Motor neuron (in vitro differentiated cells): ENCODE results near the gene CCR6. TPM values are rescaled to one million over a fixed set of nuclear protein-coding genes. Genes with fewer than 3 reads are reported as not detected.

Source experiments
- ATAC-seq, 8 experiments: fragments of 200-7000 bp; cut with Tn5 transposase; replicated peaks in 6 of 8; 2 replicates each; pipeline ENCODE4 v1.8.0; 2021; ENCODE audit warnings: mild to moderate bottlenecking in 8 of 8, moderate library complexity in 8 of 8
- H3K27ac ChIP-seq, 2 donors: fragments of 250-450 bp; sonication (Bioruptor Pico); 2 replicates each; pipeline ENCODE4 v1.9.0; 2021; ENCODE audit warnings: antibody characterized with exemption in 2 of 2, mild to moderate bottlenecking in 2 of 2, moderate library complexity in 1 of 2
- H3K4me1 ChIP-seq, 2 donors: fragments of 250-450 bp; sonication (Bioruptor Pico); replicated peaks in 1 of 2; 2 replicates each; pipeline ENCODE4 v1.6.1; 2021; ENCODE audit warnings: antibody characterized with exemption in 2 of 2, mild to moderate bottlenecking in 2 of 2, moderate library complexity in 1 of 2
- H3K4me3 ChIP-seq, 5 donors: fragments of 250-450 bp; sonication (Bioruptor Pico); 2 replicates each; pipeline ENCODE4 v1.9.0; 2021; ENCODE audit warnings: antibody characterized with exemption in 5 of 5, mild to moderate bottlenecking in 5 of 5, moderate library complexity in 4 of 5
- WGBS, 10 experiments: fragments of 450-650 bp; shearing (Covaris generic); methylation state at CpG; one replicate each; pipeline ENCODE4 v1.0.0; 2022; 5-methylcytosine and 5-hydroxymethylcytosine counted together
- in situ Hi-C, 9 experiments: fragments of 400-800 bp; cut with MboI; loops; one replicate each; pipeline ENCODE4 v1.15.0; 2021; ENCODE audit warnings: low sequenced_read_pairs in 9 of 9, low pct_unique_long_range_greater_than_20kb in 2 of 9; ENCODE audit not compliant: unreplicated experiment in 9 of 9
- total RNA-seq, 8 experiments: library from RNA; unstranded; fragments of 300-600 nt; gene quantifications; 2 replicates each; pipeline versions ENCODE4 v1.2.3 to v1.2.4, GENCODE V29; 2022

Gene CCR6
- total RNA-seq, 8 experiments from 2014 or later, result 0.08 to 0.28 (median 0.21) TPM; not detected in 5

- Histone ChIP-seq H3K4me1 (no peaks in the 10 kb centered on the region), H3K27ac (no peak overlapping the region), H3K4me3 (no peak overlapping the region)
- in situ Hi-C loops, result no loop called here
- WGBS, 10 experiments, result 3 to 100% (median 78%) methylated on average over 1 to 12 of the region's 16 CpGs; no CpG with 5 or more reads in 1 of the 10 experiments
- ATAC-seq, result no peak
Measured at GRCh38 chr6:167092672-167093339, 30.1 kb upstream of the CCR6 start.

- Histone ChIP-seq H3K4me3 (no peak overlapping the region), H3K27ac (no peak overlapping the region), H3K4me1 (no peaks in the 10 kb centered on the region)
- no peak for ATAC-seq
- WGBS, 10 experiments, result 40 to 100% (median 90%) methylated on average over 1 to 10 of the region's 20 CpGs; no CpG with 5 or more reads in 1 of the 10 experiments
- in situ Hi-C loops, result no loop called here
Measured at GRCh38 chr6:167093406-167093921, 29.4 kb upstream of the CCR6 start.

- peak in 1 of 8 experiments; percentile 57 for ATAC-seq
- Histone ChIP-seq H3K4me3 (no peak overlapping the region), H3K4me1 (no peaks in the 10 kb centered on the region), H3K27ac (no peak overlapping the region)
- in situ Hi-C loops, result no loop called here
- 19 to 100% (median 73%) methylated on average over 2 to 12 of the region's 28 CpGs; no CpG with 5 or more reads in 1 of the 10 experiments for WGBS, 10 experiments
Measured at GRCh38 chr6:167093922-167094432, 28.9 kb upstream of the CCR6 start.

GRCh38 chr6:167094436-167094819, 28.5 kb upstream of the CCR6 start:
- H3K4me1 ChIP-seq, result no peaks in the 10 kb centered on the region
- ATAC-seq, result peak in 1 of 8 experiments; percentile 23
- in situ Hi-C loops, result no loop called here
- WGBS, 10 experiments, result 23 to 92% (median 77%) methylated on average over 4 to 12 of the region's 12 CpGs; no CpG with 5 or more reads in 2 of the 10 experiments
- H3K27ac ChIP-seq, result no peak overlapping the region
- no peak overlapping the region for H3K4me3 ChIP-seq

- in situ Hi-C loops, result no loop called here
- 3 to 100% (median 77%) methylated on average over 1 to 4 of the region's 4 CpGs; no CpG with 5 or more reads in 2 of the 10 experiments for WGBS, 10 experiments
Measured at GRCh38 chr6:167094820-167095637, 27.9 kb upstream of the CCR6 start.

GRCh38 chr6:167095888-167096287, 27.0 kb upstream of the CCR6 start:
- in situ Hi-C loops, result no loop called here
- no peak for ATAC-seq
- Histone ChIP-seq H3K27ac (no peak overlapping the region), H3K4me1 (no peaks in the 10 kb centered on the region), H3K4me3 (no peak overlapping the region)
- 20 to 100% (median 100%) methylated on average over 1 of the region's 2 CpGs; no CpG with 5 or more reads in 7 of the 10 experiments for WGBS, 10 experiments

More at GRCh38 chr6:167094820-167095637, 27.9 kb upstream of the CCR6 start:
- Histone ChIP-seq H3K27ac (no peak overlapping the region), H3K4me3 (no peak overlapping the region), H3K4me1 (no peaks in the 10 kb centered on the region)
- ATAC-seq, result peak in 1 of 8 experiments; percentile 85

GRCh38 chr6:167096991-167097390, 25.9 kb upstream of the CCR6 start:
- in situ Hi-C loops, result no loop called here
- WGBS, 10 experiments, result 14 to 100% (median 80%) methylated on average over 1 to 7 of the region's 7 CpGs; no CpG with 5 or more reads in 3 of the 10 experiments

GRCh38 chr6:167097770-167098169, 25.1 kb upstream of the CCR6 start:
- in situ Hi-C loops, result no loop called here
- WGBS, 10 experiments, result 45 to 100% (median 94%) methylated on average over 2 to 20 of the region's 23 CpGs; no CpG with 5 or more reads in 4 of the 10 experiments
- Histone ChIP-seq H3K4me1 (no peaks in the 10 kb centered on the region), H3K4me3 (no peak overlapping the region), H3K27ac (no peak overlapping the region)
- no peak for ATAC-seq

More at GRCh38 chr6:167096991-167097390, 25.9 kb upstream of the CCR6 start:
- Histone ChIP-seq H3K4me3 (no peak overlapping the region), H3K27ac (no peak overlapping the region), H3K4me1 (no peaks in the 10 kb centered on the region)
- ATAC-seq, result no peak

GRCh38 chr6:167098825-167099225, 24.1 kb upstream of the CCR6 start:
- H3K4me1 ChIP-seq, result no peaks in the 10 kb centered on the region
- in situ Hi-C loops, result no loop called here
- no peak overlapping the region for H3K4me3 ChIP-seq
- WGBS, 10 experiments, result 34 to 100% (median 75%) methylated on average over 1 to 3 of the region's 4 CpGs; no CpG with 5 or more reads in 5 of the 10 experiments
- no peak overlapping the region for H3K27ac ChIP-seq
- no peak for ATAC-seq

- no peak for ATAC-seq
- in situ Hi-C loops, result no loop called here
- H3K4me1 ChIP-seq, result no peaks in the 10 kb centered on the region
- no peak overlapping the region for H3K4me3 ChIP-seq
- H3K27ac ChIP-seq, result no peak overlapping the region
- 24 to 98% (median 83%) methylated on average over 2 to 7 of the region's 8 CpGs; no CpG with 5 or more reads in 1 of the 10 experiments for WGBS, 10 experiments
Measured at GRCh38 chr6:167099707-167100106, 23.2 kb upstream of the CCR6 start.

GRCh38 chr6:167100241-167100674, 22.6 kb upstream of the CCR6 start:
- ATAC-seq, result no peak
- Histone ChIP-seq H3K4me1 (no peaks in the 10 kb centered on the region), H3K4me3 (no peak overlapping the region), H3K27ac (no peak overlapping the region)
- 22 to 90% (median 79%) methylated on average over 1 to 7 of the region's 10 CpGs; no CpG with 5 or more reads in 2 of the 10 experiments for WGBS, 10 experiments
- in situ Hi-C loops, result no loop called here

- Histone ChIP-seq H3K27ac (no peak overlapping the region), H3K4me1 (no peaks in the 10 kb centered on the region), H3K4me3 (no peak overlapping the region)
- in situ Hi-C loops, result no loop called here
- WGBS, 10 experiments, result 0 to 100% (median 65%) methylated on average over 1 to 2 of the region's 4 CpGs; no CpG with 5 or more reads in 6 of the 10 experiments
- no peak for ATAC-seq
Measured at GRCh38 chr6:167102318-167102717, 20.6 kb upstream of the CCR6 start.
